DOHH2 (cell line): ENCODE measurements around the gene NXPH2.

Experiments used
- H3F3A ChIP-seq: fragments of 200-600 bp; sonication (generic), shearing (Covaris generic); 2 replicates; pipeline ENCODE4 v1.6.0; 2016; ENCODE audit warnings: antibody characterized with exemption, mild to moderate bottlenecking; ENCODE audit not compliant: control insufficient read depth, insufficient read depth
- H3K27ac ChIP-seq: fragments of 200-600 bp; sonication (generic); 2 replicates; pipeline ENCODE4 v1.5.1; 2014; ENCODE audit warnings: low read depth, mild to moderate bottlenecking, low read length, moderate library complexity
- H3K27me3 ChIP-seq: fragments of 200-600 bp; sonication (generic); 2 replicates; pipeline ENCODE4 v1.6.1; 2014; ENCODE audit warnings: mild to moderate bottlenecking, low read length, mixed read lengths; ENCODE audit not compliant: control insufficient read depth
- H3K36me3 ChIP-seq: fragments of 200-600 bp; sonication (generic); 2 replicates; pipeline ENCODE4 v1.6.1; 2014; ENCODE audit warnings: mild to moderate bottlenecking, low read length, moderate library complexity, mixed read lengths; ENCODE audit not compliant: control insufficient read depth
- H3K4me1 ChIP-seq: fragments of 200-600 bp; sonication (generic); 2 replicates; pipeline ENCODE4 v1.6.1; 2014; ENCODE audit warnings: mild to moderate bottlenecking, low read length, mixed read lengths; ENCODE audit not compliant: control insufficient read depth
- H3K4me2 ChIP-seq: fragments of 200-600 bp; sonication (generic); 2 replicates; pipeline ENCODE4 v1.6.0; 2014; ENCODE audit warnings: mild to moderate bottlenecking, low read length, moderate library complexity
- H3K4me3 ChIP-seq: fragments of 200-600 bp; sonication (generic); 2 replicates; pipeline ENCODE4 v1.5.1; 2014; ENCODE audit warnings: mild to moderate bottlenecking, low read length, mixed read lengths
- H3K79me2 ChIP-seq: fragments of 200-600 bp; sonication (generic); 2 replicates; pipeline ENCODE4 v1.6.1; 2014; ENCODE audit warnings: mild to moderate bottlenecking, low read length, mixed read lengths; ENCODE audit not compliant: control insufficient read depth
- H3K9me2 ChIP-seq: fragments of 200-600 bp; sonication (generic); replicated peaks from 2 replicates; pipeline ENCODE4 v1.6.1; 2014; ENCODE audit warnings: mild to moderate bottlenecking, low read length, mixed read lengths; ENCODE audit not compliant: control insufficient read depth
- H3K9me3 ChIP-seq: fragments of 200-600 bp; sonication (generic); 2 replicates; pipeline ENCODE4 v1.6.1; 2014; ENCODE audit warnings: antibody characterized with exemption, low read length, mixed read lengths; ENCODE audit not compliant: control insufficient read depth, insufficient read depth
- H4K20me1 ChIP-seq: fragments of 200-600 bp; sonication (generic); 2 replicates; pipeline ENCODE4 v1.6.0; 2014; ENCODE audit warnings: low read depth, mild to moderate bottlenecking, antibody characterized with exemption, low read length, moderate library complexity; ENCODE audit not compliant: control insufficient read depth, insufficient read depth
- EZH2phosphoT487 ChIP-seq: fragments of 200-600 bp; sonication (generic); IDR thresholded peaks from 2 replicates; pipeline ENCODE4 v1.6.1; 2017; ENCODE audit warnings: borderline replicate concordance, mild to moderate bottlenecking, antibody characterized with exemption, low read length, moderate library complexity, mixed read lengths
- TF ChIP-seq, protein P1 (sequence below): fragments of 200-600 bp; sonication (generic); IDR thresholded peaks from one replicate; pipeline ENCODE4 v1.5.1; 2014; ENCODE audit warnings: antibody characterized with exemption, mild to moderate bottlenecking, low read depth, low read length; ENCODE audit not compliant: poor library complexity, severe bottlenecking

NXPH2 gene

DNA sequence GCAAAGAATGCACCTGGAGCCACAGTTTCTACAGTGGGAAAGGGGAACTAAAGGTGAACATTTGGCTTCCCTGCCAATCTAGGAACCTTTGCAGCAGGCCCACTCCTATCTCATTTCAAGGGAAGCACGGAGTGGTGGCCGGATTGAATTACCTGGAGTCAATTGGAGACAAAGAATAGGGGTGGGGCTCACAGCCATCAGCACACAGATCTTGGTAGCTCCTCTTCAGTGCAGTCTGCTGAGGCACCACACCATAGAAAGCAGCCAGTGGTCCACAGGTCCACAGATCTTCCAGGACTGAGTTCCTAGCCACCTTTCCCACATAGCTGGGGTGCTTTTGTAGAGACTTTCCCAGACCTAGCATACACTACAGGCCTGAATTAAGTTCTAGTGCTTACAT is 43.5 kb upstream of the NXPH2 start:
- Histone ChIP-seq H3K79me2 (no peaks in the 10 kb centered on the region), H3K9me3 (no peaks in the 10 kb centered on the region), H3K4me2 (no peak overlapping the region), H3K4me3 (no peak overlapping the region), H3F3A (no peaks in the 10 kb centered on the region), H3K27me3 (no peaks in the 10 kb centered on the region; the same call in 1 of the 2 replicates), H3K36me3 (no peaks in the 10 kb centered on the region), H3K27ac (no peak overlapping the region), H4K20me1 (no peaks in the 10 kb centered on the region), H3K4me1 (no peaks in the 10 kb centered on the region), H3K9me2 (no peaks in the 10 kb centered on the region)
- TF ChIP-seq, protein P1, sequence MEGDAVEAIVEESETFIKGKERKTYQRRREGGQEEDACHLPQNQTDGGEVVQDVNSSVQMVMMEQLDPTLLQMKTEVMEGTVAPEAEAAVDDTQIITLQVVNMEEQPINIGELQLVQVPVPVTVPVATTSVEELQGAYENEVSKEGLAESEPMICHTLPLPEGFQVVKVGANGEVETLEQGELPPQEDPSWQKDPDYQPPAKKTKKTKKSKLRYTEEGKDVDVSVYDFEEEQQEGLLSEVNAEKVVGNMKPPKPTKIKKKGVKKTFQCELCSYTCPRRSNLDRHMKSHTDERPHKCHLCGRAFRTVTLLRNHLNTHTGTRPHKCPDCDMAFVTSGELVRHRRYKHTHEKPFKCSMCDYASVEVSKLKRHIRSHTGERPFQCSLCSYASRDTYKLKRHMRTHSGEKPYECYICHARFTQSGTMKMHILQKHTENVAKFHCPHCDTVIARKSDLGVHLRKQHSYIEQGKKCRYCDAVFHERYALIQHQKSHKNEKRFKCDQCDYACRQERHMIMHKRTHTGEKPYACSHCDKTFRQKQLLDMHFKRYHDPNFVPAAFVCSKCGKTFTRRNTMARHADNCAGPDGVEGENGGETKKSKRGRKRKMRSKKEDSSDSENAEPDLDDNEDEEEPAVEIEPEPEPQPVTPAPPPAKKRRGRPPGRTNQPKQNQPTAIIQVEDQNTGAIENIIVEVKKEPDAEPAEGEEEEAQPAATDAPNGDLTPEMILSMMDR: no peak
- no peak for TF ChIP-seq EZH2phosphoT487

DNA sequence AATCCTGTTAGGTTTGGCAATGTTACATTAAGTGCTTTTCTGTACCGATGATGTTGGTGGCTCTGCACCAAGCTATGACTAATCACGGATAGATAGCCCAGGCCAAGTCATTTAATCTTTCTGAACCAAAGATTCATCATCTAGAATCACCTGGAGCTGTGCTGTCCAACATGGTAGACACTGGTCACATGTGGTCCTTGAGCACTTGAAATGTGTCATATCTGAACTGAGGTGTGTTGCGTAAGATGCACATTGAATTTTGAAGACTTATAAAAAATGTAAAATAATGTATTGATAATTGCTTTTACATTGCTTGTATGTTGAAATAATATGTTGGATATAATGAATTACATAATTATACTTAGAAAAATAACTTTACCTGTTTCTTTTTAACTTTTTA is 39.8 kb upstream of the NXPH2 start:
- H3K9me2 ChIP-seq: no peaks in the 10 kb centered on the region
- H3K79me2 ChIP-seq: no peaks in the 10 kb centered on the region
- H3K27me3 ChIP-seq: no peaks in the 10 kb centered on the region
- H4K20me1 ChIP-seq: no peaks in the 10 kb centered on the region
- no peak overlapping the region for H3K4me2 ChIP-seq
- no peaks in the 10 kb centered on the region for H3K4me1 ChIP-seq
- H3K4me3 ChIP-seq: no peak overlapping the region
- H3K9me3 ChIP-seq: no peaks in the 10 kb centered on the region
- TF ChIP-seq EZH2phosphoT487: no peak
- TF ChIP-seq, protein P1: no peak
- H3K36me3 ChIP-seq: no peaks in the 10 kb centered on the region
- H3K27ac ChIP-seq: no peak overlapping the region
- no peaks in the 10 kb centered on the region for H3F3A ChIP-seq

DNA sequence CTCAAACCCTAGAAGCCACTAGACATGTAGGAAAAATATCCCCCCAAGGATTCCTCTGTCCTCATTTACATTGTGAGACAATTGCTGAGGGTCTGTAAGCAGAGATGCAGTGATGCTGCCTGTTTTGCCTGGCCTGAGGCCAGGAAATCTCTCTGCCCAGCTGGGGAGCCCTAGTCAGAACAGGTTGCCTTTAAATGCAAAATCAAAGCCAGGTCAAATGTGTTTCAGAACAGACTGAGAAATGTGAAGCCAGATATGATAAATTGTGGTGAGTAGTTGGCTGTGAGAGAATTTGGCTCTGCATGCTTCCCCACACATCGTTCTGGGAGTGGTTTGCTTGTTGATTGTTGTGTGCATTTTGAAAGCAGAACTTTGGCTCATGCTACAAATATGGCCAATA is 38.4 kb upstream of the NXPH2 start:
- Histone ChIP-seq H3K9me2 (no peaks in the 10 kb centered on the region), H3K27ac (no peak overlapping the region), H3K4me2 (no peak overlapping the region), H3F3A (no peaks in the 10 kb centered on the region), H3K27me3 (no peaks in the 10 kb centered on the region), H3K4me3 (no peak overlapping the region), H3K79me2 (no peaks in the 10 kb centered on the region), H3K4me1 (no peaks in the 10 kb centered on the region), H4K20me1 (no peaks in the 10 kb centered on the region), H3K9me3 (no peaks in the 10 kb centered on the region), H3K36me3 (no peaks in the 10 kb centered on the region)
- TF ChIP-seq EZH2phosphoT487: no peak
- TF ChIP-seq, protein P1: no peak
